Transverse colon (tissue), 4 donors: ENCODE data around the gene RGS7. TPM values are rescaled to one million over a fixed set of nuclear protein-coding genes. Genes with fewer than 3 reads are reported as not detected.
"Not testable (repeated sequence)": the region's sequence is repeated elsewhere in the genome, so short reads cannot be mapped to it uniquely, and the experiment has no call there.

Source experiments
- DNase-seq: peaks from one replicate; pipeline ENCODE4 v3.0.0-alpha.2; 2019
- H3K27ac ChIP-seq, 4 donors: fragments of 200-600 bp; sonication (generic); 2 replicates each; pipeline ENCODE4 v1.5.1; 2016 to 2018; ENCODE audit warnings: inconsistent platforms in 4 of 4
- H3K27me3 ChIP-seq: fragments of 200-600 bp; sonication (generic); 2 replicates; pipeline ENCODE4 v1.5.1; 2017; ENCODE audit warnings: inconsistent platforms
- H3K36me3 ChIP-seq, 4 donors: fragments of 200-600 bp; sonication (generic); 2 replicates each; pipeline ENCODE4 v1.5.1; 2017 to 2019; ENCODE audit warnings: inconsistent platforms in 4 of 4
- H3K4me1 ChIP-seq, 4 donors: fragments of 200-600 bp; sonication (generic); 2 replicates each; pipeline ENCODE4 v1.5.1; 2017 to 2020; ENCODE audit warnings: inconsistent platforms in 4 of 4
- H3K4me3 ChIP-seq, 4 donors: fragments of 200-600 bp; sonication (generic); 1 replicate in 1 of 4; 2 replicates in 3 of 4; pipeline versions ENCODE4 v1.5.1 to v1.6.1; 2017 to 2019; ENCODE audit warnings: inconsistent platforms in 4 of 4
- H3K9me3 ChIP-seq, 2 donors: fragments of 200-600 bp; sonication (generic); 2 replicates each; pipeline ENCODE4 v1.5.1; 2017 to 2019; ENCODE audit warnings: inconsistent platforms in 2 of 2
- EP300 ChIP-seq: sonication (generic); formaldehyde crosslinking; IDR thresholded peaks from one replicate; pipeline ENCODE4 v1.6.1; 2017; ENCODE audit warnings: antibody characterized with exemption, low read depth
- POLR2A ChIP-seq: fragments of 450-650 bp; IDR thresholded peaks from one replicate; pipeline ENCODE4 v1.6.1; 2016; ENCODE audit warnings: antibody characterized with exemption, mild to moderate bottlenecking, moderate library complexity
- POLR2AphosphoS5 ChIP-seq, 3 donors: sonication (generic); formaldehyde crosslinking; IDR thresholded peaks; one replicate each; pipeline ENCODE4 v1.6.1; 2016; ENCODE audit warnings: antibody characterized with exemption in 3 of 3
- WGBS, 2 donors: methylation state at CpG; one replicate each; pipeline ENCODE4 v1.1.5; 2018; ENCODE audit warnings: low coverage in 1 of 2; 5-methylcytosine and 5-hydroxymethylcytosine counted together
- in situ Hi-C, 4 donors: fragments of 200-750 bp; cut with MboI; loops; one replicate each; pipeline versions ENCODE4 v1.15.0 to v1.15.1; 2017; ENCODE audit warnings: low sequenced_read_pairs in 3 of 4, low pct_ligation_motif_present in 1 of 4, low pct_unique_long_range_greater_than_20kb in 1 of 4
- intact Hi-C: fragments of 100-400 bp; cut with DNase I; formaldehyde crosslinking; loops from one replicate; pipeline ENCODE4 v1.15.1; 2023; ENCODE audit warnings: low total_unique reads
- total RNA-seq, 4 donors: library from RNA; depleted of rRNA; stranded (reverse); fragments of >200 nt; gene quantifications; one replicate each; pipeline ENCODE4 v1.1.0, GENCODE V29; 2016
- TF ChIP-seq, protein P1 (sequence below), 5 experiments: fragments of 200-600 bp in 3 of 5; fragments of 450-650 bp in 2 of 5; sonication (generic) in 3 of 5; IDR thresholded peaks; 1 replicate in 2 of 5; 2 replicates in 3 of 5; pipeline ENCODE4 v1.5.1; 2016 to 2017; ENCODE audit warnings: antibody characterized with exemption in 5 of 5, inconsistent platforms in 3 of 5, mild to moderate bottlenecking in 2 of 5, moderate library complexity in 1 of 5

Gene RGS7
- total RNA-seq, 4 donors from 2014 or later: 1.5 to 2.0 TPM; not detected in 2

DNA sequence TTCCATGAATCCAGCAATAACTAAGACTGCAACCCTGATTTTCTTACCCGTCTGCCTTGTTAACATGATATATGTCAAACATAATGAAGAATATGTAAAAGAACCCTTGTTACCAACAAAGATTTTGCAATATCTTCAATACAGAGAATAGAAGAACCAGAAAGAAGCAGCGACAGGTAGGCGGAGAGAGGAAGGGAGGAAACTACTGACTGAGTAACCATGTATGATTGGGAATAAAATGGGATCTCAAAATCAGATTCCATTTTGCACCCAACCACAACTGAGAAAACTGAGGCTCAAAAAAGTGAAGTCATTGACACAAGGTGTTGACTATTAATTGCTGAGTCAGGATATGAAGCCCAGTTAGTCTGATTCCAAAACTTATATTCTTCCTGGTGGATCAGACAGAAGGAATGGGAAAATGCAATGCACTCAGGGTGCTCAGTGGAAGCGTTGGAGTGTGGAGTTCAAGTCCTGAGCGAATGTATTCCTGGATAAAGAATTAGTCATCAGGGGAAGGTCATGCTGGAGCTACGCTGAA lies 451.7 kb downstream of the RGS7 start:
- 82 to 89% methylated on average over 5 to 6 of the region's 6 CpGs for WGBS, 2 donors
- Histone ChIP-seq H3K4me3 (no peak overlapping the region), H3K27ac (no peak overlapping the region), H3K9me3 (no peaks in the 10 kb centered on the region), H3K4me1 (no peaks in the 10 kb centered on the region), H3K36me3 (no peaks in the 10 kb centered on the region), H3K27me3 (no peaks in the 10 kb centered on the region)
- in situ Hi-C loops (no loop called here), intact Hi-C loops (no loop called here)
- DNase-seq: no peak
- TF ChIP-seq POLR2A (no peak), EP300 (no peak), POLR2AphosphoS5 (IDR thresholded peaks at IDR 0.05) (no peak)
- TF ChIP-seq, protein P1, sequence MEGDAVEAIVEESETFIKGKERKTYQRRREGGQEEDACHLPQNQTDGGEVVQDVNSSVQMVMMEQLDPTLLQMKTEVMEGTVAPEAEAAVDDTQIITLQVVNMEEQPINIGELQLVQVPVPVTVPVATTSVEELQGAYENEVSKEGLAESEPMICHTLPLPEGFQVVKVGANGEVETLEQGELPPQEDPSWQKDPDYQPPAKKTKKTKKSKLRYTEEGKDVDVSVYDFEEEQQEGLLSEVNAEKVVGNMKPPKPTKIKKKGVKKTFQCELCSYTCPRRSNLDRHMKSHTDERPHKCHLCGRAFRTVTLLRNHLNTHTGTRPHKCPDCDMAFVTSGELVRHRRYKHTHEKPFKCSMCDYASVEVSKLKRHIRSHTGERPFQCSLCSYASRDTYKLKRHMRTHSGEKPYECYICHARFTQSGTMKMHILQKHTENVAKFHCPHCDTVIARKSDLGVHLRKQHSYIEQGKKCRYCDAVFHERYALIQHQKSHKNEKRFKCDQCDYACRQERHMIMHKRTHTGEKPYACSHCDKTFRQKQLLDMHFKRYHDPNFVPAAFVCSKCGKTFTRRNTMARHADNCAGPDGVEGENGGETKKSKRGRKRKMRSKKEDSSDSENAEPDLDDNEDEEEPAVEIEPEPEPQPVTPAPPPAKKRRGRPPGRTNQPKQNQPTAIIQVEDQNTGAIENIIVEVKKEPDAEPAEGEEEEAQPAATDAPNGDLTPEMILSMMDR (IDR thresholded peaks at IDR 0.05): no peak

DNA sequence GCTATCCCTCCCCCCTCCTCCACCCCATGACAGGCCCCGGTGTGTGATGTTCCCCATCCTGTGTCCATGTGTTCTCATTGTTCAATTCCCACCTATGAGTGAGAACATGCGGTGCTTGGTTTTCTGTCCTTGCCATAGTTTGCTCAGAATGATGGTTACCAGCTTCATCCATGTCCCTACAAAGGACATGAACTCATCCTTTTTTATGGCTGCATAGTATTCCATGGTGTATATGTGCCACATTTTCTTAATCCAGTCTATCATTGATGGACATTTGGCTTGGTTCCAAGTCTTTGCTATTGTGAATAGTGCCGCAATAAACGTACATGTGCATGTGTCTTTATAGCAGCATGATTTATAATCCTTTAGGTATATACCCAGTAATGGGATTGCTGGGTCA lies 461.6 kb downstream of the RGS7 start:
- H3K9me3 ChIP-seq, H3K4me1 ChIP-seq, H3K27ac ChIP-seq, H3K36me3 ChIP-seq, H3K27me3 ChIP-seq, intact Hi-C loops, H3K4me3 ChIP-seq, DNase-seq, in situ Hi-C loops: not testable (repeated sequence)
- WGBS, 2 donors: 40 to 94% methylated on average over 1 to 4 of the region's 4 CpGs

DNA sequence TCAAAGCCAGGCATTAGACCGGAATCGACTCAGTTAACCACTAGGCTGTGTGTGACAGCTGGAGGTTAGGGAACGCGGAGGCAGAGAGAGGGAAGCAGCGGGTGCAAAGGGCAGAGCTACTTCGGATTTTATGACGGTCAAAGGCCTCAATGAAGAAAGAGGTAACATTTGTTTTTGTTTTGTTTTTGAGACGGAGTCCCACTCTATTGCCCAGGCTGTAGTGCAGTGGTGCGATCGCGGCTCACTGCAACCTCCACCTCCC lies 468.3 kb downstream of the RGS7 start:
- 85% methylated on average over 11 of the region's 11 CpGs; no CpG with 5 or more reads in 1 of the 2 donors for WGBS, 2 donors
- in situ Hi-C loops: no loop called here
- Histone ChIP-seq H3K36me3 (no peaks in the 10 kb centered on the region), H3K27ac (no peak overlapping the region), H3K4me1 (no peaks in the 10 kb centered on the region), H3K9me3 (no peaks in the 10 kb centered on the region), H3K27me3 (no peaks in the 10 kb centered on the region), H3K4me3 (no peak overlapping the region)
- intact Hi-C loops: no loop called here
- no peak for TF ChIP-seq EP300
- no peak for TF ChIP-seq POLR2A
- TF ChIP-seq, protein P1 (IDR thresholded peaks at IDR 0.05): no peak
- no peak for TF ChIP-seq POLR2AphosphoS5 (IDR thresholded peaks at IDR 0.05)
- no peak for DNase-seq

DNA sequence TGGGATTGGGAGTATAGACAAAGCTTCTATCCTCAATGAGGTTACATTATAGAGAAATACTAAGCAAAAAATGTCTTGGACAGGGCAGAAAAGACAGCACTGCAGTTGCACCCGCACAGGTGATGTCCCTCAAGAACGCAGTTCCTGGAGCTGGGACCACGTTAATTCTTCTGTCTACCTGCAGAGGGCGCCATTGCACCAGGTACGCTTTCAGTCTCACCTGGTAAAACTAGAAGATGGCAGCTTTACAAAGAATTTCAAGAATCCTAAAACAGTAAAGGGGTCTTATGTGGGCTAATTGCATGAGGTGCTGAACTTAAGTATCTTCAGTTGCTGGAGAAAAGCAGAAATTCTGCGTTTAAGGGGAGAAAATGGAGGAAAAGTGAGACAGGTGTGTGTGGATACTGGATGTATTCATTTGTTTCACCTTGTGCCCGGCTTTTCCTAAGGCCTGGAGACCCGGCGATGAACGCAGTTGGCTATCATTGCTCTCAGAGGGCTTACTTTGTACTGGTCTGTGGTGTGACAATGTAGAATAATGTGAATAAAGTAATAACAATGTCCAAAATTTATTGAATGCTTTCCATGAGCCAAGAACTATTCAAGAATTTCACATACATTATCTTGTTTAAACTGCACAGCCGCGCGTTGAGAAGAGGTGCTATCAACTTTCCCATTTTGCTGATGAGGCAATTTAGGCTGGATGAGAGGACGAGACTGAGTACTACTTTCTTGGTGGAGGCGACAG lies 468.8 kb downstream of the RGS7 start:
- Histone ChIP-seq H3K4me3 (no peak overlapping the region), H3K27me3 (no peaks in the 10 kb centered on the region), H3K27ac (no peak overlapping the region), H3K36me3 (no peaks in the 10 kb centered on the region), H3K4me1 (no peaks in the 10 kb centered on the region), H3K9me3 (no peaks in the 10 kb centered on the region)
- TF ChIP-seq POLR2A: no peak
- TF ChIP-seq, protein P1 (IDR thresholded peaks at IDR 0.05): peak; percentile 54 to 81 (median 69)
- intact Hi-C loops: no loop called here
- WGBS, 2 donors: 56 to 68% methylated on average over 10 to 15 of the region's 15 CpGs
- in situ Hi-C loops: no loop called here
- DNase-seq: peak; percentile 61

DNA sequence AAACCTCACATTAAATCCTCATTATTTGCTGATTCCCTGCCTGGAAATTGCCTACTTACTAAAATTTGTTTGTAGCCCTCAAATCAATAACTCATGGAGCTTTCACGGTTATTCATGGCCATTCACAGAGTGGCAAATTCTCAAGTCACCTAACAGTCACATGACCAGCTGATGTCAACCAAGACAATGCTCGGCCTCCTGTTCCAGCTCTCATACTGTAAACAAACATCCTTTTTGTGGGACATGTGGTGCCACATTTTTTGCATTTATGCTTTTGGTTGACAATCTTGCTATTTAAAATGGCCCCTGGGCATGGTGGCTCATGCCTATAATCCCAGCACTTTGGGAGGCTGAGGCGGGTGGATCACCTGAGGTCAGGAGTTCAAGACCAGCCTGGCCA lies 473.5 kb downstream of the RGS7 start:
- DNase-seq: no peak
- H3K36me3 ChIP-seq: no peaks in the 10 kb centered on the region
- H3K4me1 ChIP-seq: no peaks in the 10 kb centered on the region
- H3K9me3 ChIP-seq: no peaks in the 10 kb centered on the region
- TF ChIP-seq POLR2A (no peak), POLR2AphosphoS5 (IDR thresholded peaks at IDR 0.05) (no peak), EP300 (no peak)
- TF ChIP-seq, protein P1 (IDR thresholded peaks at IDR 0.05): no peak
- 83 to 91% methylated on average over 2 to 3 of the region's 3 CpGs for WGBS, 2 donors
- in situ Hi-C loops: no loop called here
- H3K27me3 ChIP-seq: no peaks in the 10 kb centered on the region
- H3K4me3 ChIP-seq: no peak overlapping the region
- no peak overlapping the region for H3K27ac ChIP-seq
- intact Hi-C loops: no loop called here

DNA sequence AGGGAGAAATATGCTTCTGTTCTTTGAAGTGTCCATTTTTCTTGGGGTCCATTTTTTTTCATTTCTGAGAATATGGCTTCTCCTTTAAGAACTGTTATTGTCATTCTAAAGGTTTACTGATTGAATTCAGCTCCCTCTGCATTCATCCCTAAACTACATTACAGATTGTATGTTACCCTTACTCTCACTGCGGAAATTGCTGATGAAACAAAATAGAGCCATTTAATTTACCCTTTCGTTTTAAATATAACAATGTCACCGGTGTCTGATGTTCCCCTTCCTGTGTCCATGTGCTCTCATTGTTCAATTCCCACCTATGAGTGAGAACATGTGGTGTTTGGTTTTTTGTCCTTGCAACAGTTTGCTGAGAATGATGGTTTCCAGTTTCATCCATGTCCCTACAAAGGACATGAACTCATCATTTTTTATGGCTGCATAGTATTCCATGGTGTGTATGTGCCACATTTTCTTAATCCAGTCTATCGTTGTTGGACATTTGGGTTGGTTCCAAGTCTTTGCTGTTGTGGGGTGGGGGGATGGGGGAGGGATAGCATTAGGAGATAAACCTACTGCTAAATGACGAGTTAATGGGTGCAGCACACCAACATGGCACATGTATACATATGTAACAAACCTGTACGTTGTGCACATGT lies 474.2 kb downstream of the RGS7 start:
- in situ Hi-C loops, H3K27ac ChIP-seq, H3K27me3 ChIP-seq, intact Hi-C loops, H3K4me1 ChIP-seq, H3K9me3 ChIP-seq, H3K4me3 ChIP-seq, H3K36me3 ChIP-seq, DNase-seq: not testable (repeated sequence)
- WGBS, 2 donors: 89 to 94% methylated on average over 5 to 6 of the region's 6 CpGs
